Neuronal stem cell (in vitro differentiated cells): ENCODE measurements around the gene STH.

Experiments
- DNase-seq: peaks from one replicate; pipeline ENCODE4 v3.0.0-alpha.2; 2013; ENCODE audit warnings: low spot score
- H2AFZ ChIP-seq: one replicate; pipeline ENCODE4 v1.6.1; 2013; ENCODE audit warnings: mild to moderate bottlenecking, low read length, inconsistent platforms
- H2AK5ac ChIP-seq: 2 replicates; pipeline ENCODE4 v1.6.1; 2013; ENCODE audit warnings: low read depth, mild to moderate bottlenecking, inconsistent platforms, low read length, moderate library complexity, mixed read lengths
- H2BK120ac ChIP-seq: 2 replicates; pipeline ENCODE4 v1.6.1; 2013; ENCODE audit warnings: low read depth, mild to moderate bottlenecking, inconsistent platforms, low read length, moderate library complexity, mixed read lengths
- H2BK12ac ChIP-seq: one replicate; pipeline ENCODE4 v1.6.1; 2013; ENCODE audit warnings: low read length, inconsistent platforms
- H2BK15ac ChIP-seq: 2 replicates; pipeline ENCODE4 v1.6.1; 2013; ENCODE audit warnings: mild to moderate bottlenecking, low read length, inconsistent platforms, mixed read lengths
- H2BK5ac ChIP-seq: one replicate; pipeline ENCODE4 v1.6.1; 2013; ENCODE audit warnings: inconsistent platforms, mild to moderate bottlenecking, low read length, moderate library complexity
- H3K14ac ChIP-seq: one replicate; pipeline ENCODE4 v1.6.1; 2013; ENCODE audit warnings: low read length, inconsistent platforms
- H3K18ac ChIP-seq: 2 replicates; pipeline ENCODE4 v1.6.1; 2013; ENCODE audit warnings: low read length, inconsistent platforms
- H3K23ac ChIP-seq: 2 replicates; pipeline ENCODE4 v1.6.1; 2013; ENCODE audit warnings: low read depth, mild to moderate bottlenecking, mixed read lengths, low read length, inconsistent platforms; ENCODE audit not compliant: poor library complexity
- H3K27ac ChIP-seq: replicated peaks from 3 replicates; pipeline ENCODE4 v1.5.1; 2013; ENCODE audit warnings: low read length, inconsistent platforms
- H3K27me3 ChIP-seq, 3 experiments: 2 replicates each; pipeline ENCODE4 v1.6.1; 2013; ENCODE audit warnings: low read length in 3 of 3, mild to moderate bottlenecking in 2 of 3, inconsistent platforms in 1 of 3, low read depth in 1 of 3, mixed read lengths in 1 of 3, moderate library complexity in 1 of 3; ENCODE audit not compliant: control insufficient read depth in 3 of 3, insufficient read depth in 3 of 3
- H3K36me3 ChIP-seq, 2 donors: replicated peaks in 1 of 2; 2 replicates each; pipeline ENCODE4 v1.6.1; 2013; ENCODE audit warnings: low read length in 2 of 2; ENCODE audit not compliant: control insufficient read depth in 2 of 2, insufficient read depth in 2 of 2
- H3K4ac ChIP-seq: 2 replicates; pipeline ENCODE4 v1.6.1; 2013; ENCODE audit warnings: inconsistent platforms, mild to moderate bottlenecking, low read length, moderate library complexity
- H3K4me1 ChIP-seq, 2 donors: 1 replicate in 1 of 2; 2 replicates in 1 of 2; pipeline ENCODE4 v1.6.1; 2013; ENCODE audit warnings: low read length in 2 of 2, low read depth in 1 of 2; ENCODE audit not compliant: control insufficient read depth in 2 of 2, insufficient read depth in 1 of 2
- H3K4me2 ChIP-seq: one replicate; pipeline ENCODE4 v1.6.1; 2013; ENCODE audit warnings: mild to moderate bottlenecking, low read length, inconsistent platforms; ENCODE audit not compliant: insufficient read depth, poor library complexity, severe bottlenecking
- H3K4me3 ChIP-seq, 2 donors: 2 replicates each; pipeline ENCODE4 v1.5.1; 2013; ENCODE audit warnings: low read length in 2 of 2, mild to moderate bottlenecking in 2 of 2, inconsistent platforms in 1 of 2, moderate library complexity in 1 of 2
- H3K79me1 ChIP-seq: one replicate; pipeline ENCODE4 v1.6.1; 2013; ENCODE audit warnings: low read depth, mild to moderate bottlenecking, inconsistent platforms, low read length, moderate library complexity
- H3K9ac ChIP-seq: one replicate; pipeline ENCODE4 v1.6.1; 2013; ENCODE audit warnings: mild to moderate bottlenecking, low read depth, low read length, inconsistent platforms; ENCODE audit not compliant: poor library complexity
- H3K9me3 ChIP-seq, 2 donors: replicated peaks in 1 of 2; 2 replicates each; pipeline versions ENCODE3 to v1.6.1; 2013; ENCODE audit warnings: low read length in 2 of 2, mild to moderate bottlenecking in 2 of 2, inconsistent platforms in 1 of 2, low read depth in 1 of 2, mixed read lengths in 1 of 2, moderate library complexity in 1 of 2; ENCODE audit not compliant: control insufficient read depth in 2 of 2, insufficient read depth in 1 of 2
- H4K8ac ChIP-seq: one replicate; pipeline ENCODE4 v1.6.1; 2013; ENCODE audit warnings: low read depth, mild to moderate bottlenecking, inconsistent platforms, low read length, moderate library complexity
- H4K91ac ChIP-seq: one replicate; pipeline ENCODE4 v1.6.1; 2013; ENCODE audit warnings: low read length, low read depth, mild to moderate bottlenecking, inconsistent platforms; ENCODE audit not compliant: poor library complexity
- whole genome bisulfite sequencing, 2 donors: extraction: QIAGEN DNeasy Blood & Tissue Kit; methylation state at CpG; one replicate each; pipeline ENCODE4 v1.1.7; 2013; ENCODE audit warnings: missing lambda C conversion rate in 2 of 2, mixed read lengths in 1 of 2; ENCODE audit not compliant: insufficient read length in 2 of 2, insufficient replicate concordance in 1 of 2; ENCODE audit errors: extremely low coverage in 2 of 2; 5-methylcytosine and 5-hydroxymethylcytosine counted together

STH gene

GRCh38 chr17:46011711-46012505 lies 12.9 kb downstream of the STH start:
- Histone ChIP-seq H3K36me3 (no peaks in the 10 kb centered on the region), H3K14ac (peak overlapping the region; percentile 31), H3K4ac (no peak overlapping the region), H3K27me3 (peaks cover 0 to 5% (median 0%) of the 10 kb centered on the region in 3 experiments), H2BK15ac (peak overlapping the region; percentile 76), H4K91ac (no peak overlapping the region), H3K4me1 (peaks cover 9 to 11% of the 10 kb centered on the region in 2 donors), H3K9me3 (no peaks in the 10 kb centered on the region), H2BK120ac (no peak overlapping the region), H3K4me3 (no peak overlapping the region), H2AFZ (no peak overlapping the region), H2AK5ac (peak overlapping the region; percentile 78), H3K27ac (no peak overlapping the region), H2BK12ac (no peak overlapping the region), H3K9ac (no peak overlapping the region), H3K18ac (peak overlapping the region; percentile 18), H3K4me2 (no peak overlapping the region), H4K8ac (peak overlapping the region; percentile 54), H3K79me1 (no peaks in the 10 kb centered on the region), H2BK5ac (no peak overlapping the region), H3K23ac (no peak overlapping the region)
- DNase-seq = no peak
- WGBS, 2 donors = no CpG with 5 or more reads among the region's 28 CpGs

- Histone ChIP-seq H3K4me1 (peaks cover 9 to 13% of the 10 kb centered on the region in 2 donors), H2BK15ac (no peak overlapping the region), H3K9ac (no peak overlapping the region), H3K18ac (peak overlapping the region; percentile 52), H4K8ac (no peak overlapping the region), H3K9me3 (no peaks in the 10 kb centered on the region), H2AK5ac (peak overlapping the region; percentile 78), H3K4me3 (peak overlapping the region in 1 of 2 donors; percentile 22), H3K4ac (no peak overlapping the region), H4K91ac (no peak overlapping the region), H3K23ac (peak overlapping the region; percentile 78), H3K36me3 (no peaks in the 10 kb centered on the region), H2BK12ac (peak overlapping the region; percentile 95), H2BK120ac (no peak overlapping the region), H3K14ac (no peak overlapping the region), H3K4me2 (no peak overlapping the region), H3K27ac (no peak overlapping the region), H2AFZ (no peak overlapping the region), H2BK5ac (no peak overlapping the region), H3K79me1 (no peaks in the 10 kb centered on the region), H3K27me3 (peaks cover 0 to 5% (median 0%) of the 10 kb centered on the region in 3 experiments)
- no peak for DNase-seq
- WGBS, 2 donors = no CpG with 5 or more reads among the region's 11 CpGs
These were observed 13.5 kb downstream of the STH start for GRCh38 chr17:46012506-46013079.

GRCh38 chr17:46013127-46013501 lies 14.1 kb downstream of the STH start:
- H2BK120ac ChIP-seq = no peak overlapping the region
- WGBS, 2 donors = no CpG with 5 or more reads among the region's 7 CpGs
- DNase-seq = no peak
- no peaks in the 10 kb centered on the region for H3K9me3 ChIP-seq
- H3K4me2 ChIP-seq = no peak overlapping the region
- no peak overlapping the region for H3K4ac ChIP-seq
- H3K27me3 ChIP-seq = peaks cover 0 to 5% (median 0%) of the 10 kb centered on the region in 3 experiments
- no peaks in the 10 kb centered on the region for H3K79me1 ChIP-seq
- H2BK5ac ChIP-seq = no peak overlapping the region
- H3K14ac ChIP-seq = no peak overlapping the region
- H4K91ac ChIP-seq = no peak overlapping the region
- H2BK15ac ChIP-seq = peak overlapping the region; percentile 20
- peak overlapping the region; percentile 72 for H2AK5ac ChIP-seq
- H4K8ac ChIP-seq = no peak overlapping the region
- H3K23ac ChIP-seq = no peak overlapping the region
- H3K9ac ChIP-seq = peak overlapping the region; percentile 47
- no peak overlapping the region for H3K4me3 ChIP-seq
- peak overlapping the region; percentile 72 for H3K18ac ChIP-seq
- no peak overlapping the region for H3K27ac ChIP-seq
- H2BK12ac ChIP-seq = no peak overlapping the region
- no peaks in the 10 kb centered on the region for H3K36me3 ChIP-seq
- peaks cover 9 to 13% of the 10 kb centered on the region in 2 donors for H3K4me1 ChIP-seq
- no peak overlapping the region for H2AFZ ChIP-seq

- Histone ChIP-seq H2AFZ (no peak overlapping the region), H4K8ac (no peak overlapping the region), H2BK5ac (no peak overlapping the region), H3K27me3 (peaks cover 0 to 5% (median 0%) of the 10 kb centered on the region in 3 experiments), H3K4me2 (no peak overlapping the region), H3K9me3 (no peaks in the 10 kb centered on the region), H2BK15ac (peak overlapping the region; percentile 20), H3K14ac (no peak overlapping the region), H4K91ac (no peak overlapping the region), H2BK120ac (no peak overlapping the region), H2BK12ac (no peak overlapping the region), H3K23ac (no peak overlapping the region), H2AK5ac (peak overlapping the region; percentile 72), H3K9ac (peak overlapping the region; percentile 47), H3K4me3 (no peak overlapping the region), H3K4ac (no peak overlapping the region), H3K27ac (no peak overlapping the region), H3K79me1 (no peaks in the 10 kb centered on the region), H3K18ac (peak overlapping the region; percentile 72), H3K4me1 (peaks cover 9 to 13% of the 10 kb centered on the region in 2 donors), H3K36me3 (no peaks in the 10 kb centered on the region)
- WGBS, 2 donors = no CpG with 5 or more reads among the region's 9 CpGs
- DNase-seq = no peak
These were observed 14.6 kb downstream of the STH start for GRCh38 chr17:46013502-46014165.
